GM12878 (cell line): ENCODE data around the gene ZNF628.

Experiments used
- SPI1 ChIP-seq: IDR thresholded peaks from 2 replicates; pipeline ENCODE4 v1.6.1; 2011; ENCODE audit warnings: low read depth, mild to moderate bottlenecking, low read length, moderate library complexity, borderline replicate concordance; ENCODE audit not compliant: insufficient read depth
- TF ChIP-seq, protein P1 (sequence below): IDR thresholded peaks from 2 replicates; pipeline ENCODE4 v1.6.1; 2012; ENCODE audit warnings: low read depth, low read length, improper control_type of control experiment
- TF ChIP-seq, protein P2 (sequence below), 3 experiments: IDR thresholded peaks in 2 of 3; conservative IDR thresholded peaks in 1 of 3; 2 replicates each; pipeline ENCODE4 v1.5.1; 2011; ENCODE audit warnings: low read depth in 3 of 3, low read length in 3 of 3, mild to moderate bottlenecking in 3 of 3, control low read depth in 2 of 3, moderate library complexity in 2 of 3, inconsistent platforms in 1 of 3, mixed read lengths in 1 of 3; ENCODE audit not compliant: control insufficient read depth in 2 of 3, insufficient read depth in 1 of 3; ENCODE audit errors: extremely low read depth in 1 of 3

DNA sequence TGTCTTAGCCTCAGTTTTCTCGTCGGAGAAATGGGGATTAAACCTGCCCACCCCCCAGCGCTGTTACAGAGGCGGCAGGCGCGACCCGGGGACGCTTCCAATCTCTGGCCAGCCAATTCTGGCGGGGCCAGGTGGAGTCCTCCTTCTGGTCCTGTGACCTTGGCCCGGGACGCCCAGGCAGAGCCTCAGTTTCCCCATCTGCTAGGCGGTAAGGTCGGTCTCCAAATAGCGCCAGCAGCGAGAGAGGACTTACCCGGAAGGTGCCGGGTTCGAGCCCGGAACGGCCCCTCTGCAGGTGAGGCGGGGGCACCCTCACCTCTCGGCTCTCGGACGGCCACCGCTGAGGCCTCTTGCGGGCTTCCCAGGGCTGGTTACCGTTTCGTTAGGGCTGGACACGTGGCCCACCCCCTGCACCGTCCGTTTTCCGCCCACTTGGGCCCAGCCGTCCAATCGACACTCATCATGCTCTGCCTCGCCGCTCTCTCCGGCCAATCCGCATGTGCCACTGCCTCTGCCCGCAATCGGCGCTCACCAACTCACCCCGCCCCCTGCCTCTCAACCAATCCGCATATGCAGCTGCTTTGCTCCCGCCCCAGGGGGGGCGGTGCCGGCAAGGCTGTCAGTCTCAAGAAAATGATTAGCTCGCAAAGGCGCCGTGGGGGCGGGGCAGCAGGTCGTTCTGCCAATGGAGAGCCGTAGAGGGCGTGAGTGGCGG is 15.0 kb upstream of the ZNF628 start, which contains the start of gene ISOC2:
- no peak for TF ChIP-seq SPI1
- TF ChIP-seq, protein P1, sequence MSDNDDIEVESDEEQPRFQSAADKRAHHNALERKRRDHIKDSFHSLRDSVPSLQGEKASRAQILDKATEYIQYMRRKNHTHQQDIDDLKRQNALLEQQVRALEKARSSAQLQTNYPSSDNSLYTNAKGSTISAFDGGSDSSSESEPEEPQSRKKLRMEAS = peak; percentile 92
- TF ChIP-seq, protein P2, sequence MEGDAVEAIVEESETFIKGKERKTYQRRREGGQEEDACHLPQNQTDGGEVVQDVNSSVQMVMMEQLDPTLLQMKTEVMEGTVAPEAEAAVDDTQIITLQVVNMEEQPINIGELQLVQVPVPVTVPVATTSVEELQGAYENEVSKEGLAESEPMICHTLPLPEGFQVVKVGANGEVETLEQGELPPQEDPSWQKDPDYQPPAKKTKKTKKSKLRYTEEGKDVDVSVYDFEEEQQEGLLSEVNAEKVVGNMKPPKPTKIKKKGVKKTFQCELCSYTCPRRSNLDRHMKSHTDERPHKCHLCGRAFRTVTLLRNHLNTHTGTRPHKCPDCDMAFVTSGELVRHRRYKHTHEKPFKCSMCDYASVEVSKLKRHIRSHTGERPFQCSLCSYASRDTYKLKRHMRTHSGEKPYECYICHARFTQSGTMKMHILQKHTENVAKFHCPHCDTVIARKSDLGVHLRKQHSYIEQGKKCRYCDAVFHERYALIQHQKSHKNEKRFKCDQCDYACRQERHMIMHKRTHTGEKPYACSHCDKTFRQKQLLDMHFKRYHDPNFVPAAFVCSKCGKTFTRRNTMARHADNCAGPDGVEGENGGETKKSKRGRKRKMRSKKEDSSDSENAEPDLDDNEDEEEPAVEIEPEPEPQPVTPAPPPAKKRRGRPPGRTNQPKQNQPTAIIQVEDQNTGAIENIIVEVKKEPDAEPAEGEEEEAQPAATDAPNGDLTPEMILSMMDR (IDR thresholded peaks at IDR 0.05 in 2 of 3, conservative IDR thresholded peaks at IDR 0.05 in 1 of 3; ENCODE audit: control insufficient read depth in 2 of 3, extremely low read depth in 1 of 3, insufficient read depth in 1 of 3, low read depth in 3 of 3, low read length in 3 of 3) = no peak
